Naive thymus-derived CD4-positive, alpha-beta T cell (primary cell): ENCODE results near the gene GP1BB. TPM values are rescaled to one million over a fixed set of nuclear protein-coding genes. Genes with fewer than 3 reads are reported as not detected.

Experiments used
- ATAC-seq: fragments of 150-1000 bp; cut with Tn5 transposase; 2 replicates; pipeline ENCODE4 v1.10.0; 2021; ENCODE audit warnings: mild to moderate bottlenecking, moderate library complexity
- CTCF ChIA-PET: fragments of 350-600 bp; sonication (Branson Sonifier 250); formaldehyde crosslinking; loops from one replicate; lab custom pipeline; 2021; ENCODE audit warnings: antibody characterized with exemption; lab: Charles Lee
- POLR2A ChIA-PET: fragments of 350-600 bp; sonication (Branson Sonifier 250); formaldehyde crosslinking; loops from one replicate; lab custom pipeline; 2021; ENCODE audit warnings: antibody characterized with exemption, inconsistent platforms; lab: Charles Lee
- DNase-seq, 9 donors: peaks; one replicate each; pipeline versions ENCODE4 v3.0.0 to v3.0.0-alpha.2; 2020 to 2022; ENCODE audit warnings: mixed read lengths in 1 of 9
- H3K27ac ChIP-seq: one replicate; pipeline ENCODE4 v1.7.0; 2013; ENCODE audit warnings: mild to moderate bottlenecking, low read depth, low read length, moderate library complexity
- H3K27me3 ChIP-seq, 2 donors: one replicate each; pipeline ENCODE4 v1.7.0; 2013; ENCODE audit warnings: low read length in 2 of 2, mild to moderate bottlenecking in 2 of 2, moderate library complexity in 2 of 2; ENCODE audit not compliant: control insufficient read depth in 2 of 2, insufficient read depth in 2 of 2
- H3K36me3 ChIP-seq, 3 experiments: 1 replicate in 2 of 3; 2 replicates in 1 of 3; pipeline ENCODE4 v1.7.0; 2013; ENCODE audit warnings: low read length in 3 of 3, mild to moderate bottlenecking in 3 of 3, moderate library complexity in 1 of 3; ENCODE audit not compliant: insufficient read depth in 3 of 3, control insufficient read depth in 2 of 3
- H3K4me1 ChIP-seq, 2 donors: one replicate each; pipeline ENCODE4 v1.7.0; 2013; ENCODE audit warnings: low read length in 2 of 2, mild to moderate bottlenecking in 2 of 2, moderate library complexity in 1 of 2; ENCODE audit not compliant: control insufficient read depth in 2 of 2, insufficient read depth in 2 of 2
- H3K4me3 ChIP-seq: 2 replicates; pipeline ENCODE4 v1.7.0; 2013; ENCODE audit warnings: mild to moderate bottlenecking, low read length
- H3K9me3 ChIP-seq, 3 experiments: 1 replicate in 2 of 3; 2 replicates in 1 of 3; pipeline ENCODE4 v1.7.0; 2013; ENCODE audit warnings: low read length in 3 of 3; ENCODE audit not compliant: control insufficient read depth in 2 of 3
- H3K27ac Mint-ChIP-seq, 9 donors: one replicate each; pipeline ENCODE4 v1.8.0; 2020 to 2022; ENCODE audit warnings: mixed read lengths in 9 of 9, mild to moderate bottlenecking in 8 of 9, moderate library complexity in 5 of 9, inconsistent platforms in 2 of 9
- H3K27me3 Mint-ChIP-seq, 5 donors: one replicate each; pipeline ENCODE4 v1.8.0; 2021 to 2022; ENCODE audit warnings: mixed read lengths in 5 of 5, mild to moderate bottlenecking in 1 of 5
- H3K36me3 Mint-ChIP-seq, 5 donors: one replicate each; pipeline ENCODE4 v1.8.0; 2020 to 2022; ENCODE audit warnings: mixed read lengths in 5 of 5, mild to moderate bottlenecking in 3 of 5, inconsistent platforms in 1 of 5
- H3K4me1 Mint-ChIP-seq, 7 donors: one replicate each; pipeline ENCODE4 v1.8.0; 2020 to 2022; ENCODE audit warnings: mixed read lengths in 7 of 7, mild to moderate bottlenecking in 3 of 7, inconsistent platforms in 1 of 7
- H3K4me3 Mint-ChIP-seq, 10 donors: one replicate each; pipeline ENCODE4 v1.8.0; 2020 to 2022; ENCODE audit warnings: mild to moderate bottlenecking in 10 of 10, mixed read lengths in 10 of 10, moderate library complexity in 6 of 10, inconsistent platforms in 2 of 10
- H3K9me3 Mint-ChIP-seq, 11 donors: one replicate each; pipeline ENCODE4 v1.8.0; 2020 to 2022; ENCODE audit warnings: mixed read lengths in 11 of 11, mild to moderate bottlenecking in 4 of 11, inconsistent platforms in 1 of 11, moderate library complexity in 1 of 11
- intact Hi-C, 2 donors: fragments of 100-400 bp; cut with micrococcal nuclease; formaldehyde crosslinking; loops; one replicate each; pipeline ENCODE4 v1.15.1; 2023
- polyA plus RNA-seq, 2 donors: library from polyadenylated mRNA; unstranded; fragments of 300-500 nt; fragmentation: Illumina TruSeq; gene quantifications; one replicate each; pipeline ENCODE4 v1.2.3, GENCODE V29; 2021
- total RNA-seq, 6 experiments: library from RNA in 5 of 6; stranded (reverse) in 5 of 6; gene quantifications; 1 replicate in 5 of 6; 2 replicates in 1 of 6; pipeline ENCODE4 v1.2.3 and lab custom pipeline; 2021 to 2026

Gene GP1BB
- total and polyA plus RNA-seq, 7 experiments from 2014 or later: 0.40 to 3.0 TPM; not detected in 5

- no peak overlapping the region for H3K27ac ChIP-seq
- ChIA-PET CTCF (no interaction called here), POLR2A (no interaction called here)
- H3K9me3 ChIP-seq: no peaks in the 10 kb centered on the region
- H3K36me3 ChIP-seq: no peaks in the 10 kb centered on the region
- Mint-ChIP-seq H3K4me1 (peaks cover 0 to 20% (median 14%) of the 10 kb centered on the region in 7 donors), H3K9me3 (peaks cover 0 to 1% (median 0%) of the 10 kb centered on the region in 11 donors), H3K27ac (no peak overlapping the region), H3K4me3 (peak overlapping the region in 3 of 10 donors; percentile 44 to 65 (median 61)), H3K36me3 (peaks cover 0 to 1% (median 0%) of the 10 kb centered on the region in 5 donors), H3K27me3 (peaks cover 33 to 61% (median 44%) of the 10 kb centered on the region in 5 donors)
- peaks cover 0 to 10% of the 10 kb centered on the region in 2 donors for H3K4me1 ChIP-seq
- intact Hi-C loops: no loop called here
- ATAC-seq (no peak), DNase-seq (no peak)
- H3K27me3 ChIP-seq: peaks cover 0 to 7% of the 10 kb centered on the region in 2 donors
- no peak overlapping the region for H3K4me3 ChIP-seq
Observed at GRCh38 chr22:19720999-19721329, 2.4 kb upstream of the GP1BB start.

- ATAC-seq (no peak), DNase-seq (no peak)
- Histone ChIP-seq H3K9me3 (no peaks in the 10 kb centered on the region), H3K27ac (no peak overlapping the region), H3K27me3 (peaks cover 0 to 7% of the 10 kb centered on the region in 2 donors), H3K4me3 (no peak overlapping the region), H3K4me1 (peaks cover 0 to 10% of the 10 kb centered on the region in 2 donors), H3K36me3 (no peaks in the 10 kb centered on the region)
- intact Hi-C loops: no loop called here
- Mint-ChIP-seq H3K4me3 (peak overlapping the region in 2 of 10 donors; percentile 48 to 61), H3K36me3 (peaks cover 0 to 1% (median 0%) of the 10 kb centered on the region in 5 donors), H3K27ac (no peak overlapping the region), H3K9me3 (peaks cover 0 to 1% (median 0%) of the 10 kb centered on the region in 11 donors), H3K27me3 (peaks cover 33 to 56% (median 46%) of the 10 kb centered on the region in 5 donors), H3K4me1 (peaks cover 0 to 20% (median 14%) of the 10 kb centered on the region in 7 donors)
- ChIA-PET POLR2A (no interaction called here), CTCF (interaction anchor here (1.0 kb wide), 1 partner anchor 192 kb away, joined by 3 read pairs; no protein-coding TSS in a partner anchor)
Observed at GRCh38 chr22:19721330-19722177, 1.8 kb upstream of the GP1BB start.

GRCh38 chr22:19722178-19722981, 959 bp upstream of the GP1BB start:
- peaks cover 0 to 7% of the 10 kb centered on the region in 2 donors for H3K27me3 ChIP-seq

GRCh38 chr22:19722982-19723231, 432 bp upstream of the GP1BB start:
- ChIA-PET CTCF (no interaction called here), POLR2A (no interaction called here)
- Mint-ChIP-seq H3K4me1 (peaks cover 0 to 19% (median 10%) of the 10 kb centered on the region in 7 donors), H3K27ac (no peak overlapping the region), H3K27me3 (peaks cover 29 to 61% (median 46%) of the 10 kb centered on the region in 5 donors), H3K36me3 (peaks cover 0 to 1% (median 0%) of the 10 kb centered on the region in 5 donors), H3K4me3 (peak overlapping the region in 5 of 10 donors; percentile 19 to 75 (median 58)), H3K9me3 (peaks cover 0 to 1% (median 0%) of the 10 kb centered on the region in 11 donors)
- ATAC-seq (no peak), DNase-seq (peak in 1 of 9 donors; percentile 7)
- Histone ChIP-seq H3K4me1 (peaks cover 0 to 10% of the 10 kb centered on the region in 2 donors), H3K4me3 (no peak overlapping the region), H3K36me3 (no peaks in the 10 kb centered on the region), H3K27ac (no peak overlapping the region), H3K27me3 (peaks cover 0 to 7% of the 10 kb centered on the region in 2 donors), H3K9me3 (no peaks in the 10 kb centered on the region)
- intact Hi-C loops: no loop called here

More at GRCh38 chr22:19722178-19722981, 959 bp upstream of the GP1BB start:
- H3K27ac ChIP-seq: no peak overlapping the region
- Mint-ChIP-seq H3K27ac (no peak overlapping the region), H3K9me3 (peaks cover 0 to 1% (median 0%) of the 10 kb centered on the region in 11 donors), H3K36me3 (peaks cover 0 to 1% (median 0%) of the 10 kb centered on the region in 5 donors), H3K4me1 (peaks cover 0 to 20% (median 14%) of the 10 kb centered on the region in 7 donors), H3K27me3 (peaks cover 33 to 60% (median 46%) of the 10 kb centered on the region in 5 donors), H3K4me3 (peak overlapping the region in 2 of 10 donors; percentile 36 to 75)
- H3K36me3 ChIP-seq: no peaks in the 10 kb centered on the region
- ChIA-PET CTCF (interaction anchor here (1.0 kb wide), 1 partner anchor 191 kb away, joined by 3 read pairs; no protein-coding TSS in a partner anchor), POLR2A (no interaction called here)
- no peaks in the 10 kb centered on the region for H3K9me3 ChIP-seq
- H3K4me3 ChIP-seq: no peak overlapping the region
- ATAC-seq: no peak
- H3K4me1 ChIP-seq: peaks cover 0 to 10% of the 10 kb centered on the region in 2 donors
- DNase-seq: peak in 1 of 9 donors; percentile 0
- intact Hi-C loops: no loop called here

- H3K4me3 Mint-ChIP-seq: peak overlapping the region in 9 of 10 donors; percentile 25 to 77 (median 54)
- H3K27me3 ChIP-seq: peaks cover 0 to 7% of the 10 kb centered on the region in 2 donors
- H3K4me1 ChIP-seq: peaks cover 0 to 7% of the 10 kb centered on the region in 2 donors
- ChIA-PET CTCF (interaction anchor here (0.8 kb wide), 1 partner anchor 172 kb away, joined by 3 read pairs; no protein-coding TSS in a partner anchor), POLR2A (no interaction called here)
- H3K27ac ChIP-seq: no peak overlapping the region
- intact Hi-C loops: no loop called here
- ATAC-seq (peak; percentile 71), DNase-seq (peak in 3 of 9 donors; percentile 9 to 46 (median 25))
- no peak overlapping the region for H3K4me3 ChIP-seq
- no peak overlapping the region for H3K27ac Mint-ChIP-seq
- H3K36me3 Mint-ChIP-seq: peaks cover 0 to 1% (median 0%) of the 10 kb centered on the region in 5 donors
- H3K4me1 Mint-ChIP-seq: peaks cover 0 to 17% (median 7%) of the 10 kb centered on the region in 7 donors
- peaks cover 0 to 1% (median 0%) of the 10 kb centered on the region in 11 donors for H3K9me3 Mint-ChIP-seq
- no peaks in the 10 kb centered on the region for H3K9me3 ChIP-seq
- H3K36me3 ChIP-seq: no peaks in the 10 kb centered on the region
- H3K27me3 Mint-ChIP-seq: peaks cover 28 to 60% (median 45%) of the 10 kb centered on the region in 5 donors
Observed at GRCh38 chr22:19723983-19724827, 866 bp downstream of the GP1BB start.
